A673 (cell line): ENCODE measurements around the gene ARHGAP12. TPM values are rescaled to one million over a fixed set of nuclear protein-coding genes. Genes with fewer than 3 reads are reported as not detected.

ENCODE experiments used
- BruUV-seq: library from RNA; stranded (reverse); fragments of 400-500 nt; replicated peaks from 2 replicates; lab custom pipeline; 2021; lab: Mats Ljungman, UMichigan
- CTCF ChIA-PET: fragments of 300-600 bp; sonication (Branson Sonifier 250); formaldehyde crosslinking; loops from one replicate; lab custom pipeline; 2022; ENCODE audit warnings: antibody characterized with exemption; lab: Charles Lee
- POLR2A ChIA-PET: fragments of 300-600 bp; sonication (Branson Sonifier 250); formaldehyde crosslinking; loops from one replicate; lab custom pipeline; 2022; ENCODE audit warnings: antibody characterized with exemption; ENCODE audit not compliant: low non-redundant PET; lab: Charles Lee
- DNase-seq: peaks from one replicate; pipeline ENCODE4 v3.0.0-alpha.2; 2015; ENCODE audit warnings: low spot score
- H3K27ac ChIP-seq: fragments of 200-600 bp; sonication (generic); 2 replicates; pipeline ENCODE4 v1.5.1; 2016; ENCODE audit warnings: mixed run types, low read depth, mild to moderate bottlenecking, mixed read lengths, antibody characterized with exemption, low read length; ENCODE audit not compliant: poor library complexity, severe bottlenecking
- H3K27me3 ChIP-seq: fragments of 200-600 bp; sonication (generic); replicated peaks from 2 replicates; pipeline ENCODE4 v1.6.1; 2017; ENCODE audit warnings: mixed run types, low read depth, mild to moderate bottlenecking, mixed read lengths, antibody characterized with exemption, low read length; ENCODE audit not compliant: insufficient read depth, poor library complexity
- H3K36me3 ChIP-seq: fragments of 200-600 bp; sonication (generic); 2 replicates; pipeline ENCODE4 v1.6.1; 2016; ENCODE audit warnings: mixed run types, mild to moderate bottlenecking, mixed read lengths, antibody characterized with exemption, low read length; ENCODE audit not compliant: insufficient read depth, poor library complexity, severe bottlenecking
- H3K4me1 ChIP-seq: fragments of 200-600 bp; sonication (generic); 2 replicates; pipeline ENCODE4 v1.6.1; 2017; ENCODE audit warnings: mixed run types, mild to moderate bottlenecking, mixed read lengths, antibody characterized with exemption, low read length; ENCODE audit not compliant: insufficient read depth, poor library complexity, severe bottlenecking
- H3K4me3 ChIP-seq: fragments of 200-600 bp; sonication (generic); 2 replicates; pipeline ENCODE4 v1.5.1; 2016; ENCODE audit warnings: low read depth, mixed run types, mild to moderate bottlenecking, mixed read lengths, low read length; ENCODE audit not compliant: poor library complexity, severe bottlenecking
- H3K9me3 ChIP-seq: fragments of 200-600 bp; sonication (generic); 2 replicates; pipeline ENCODE4 v1.6.1; 2016; ENCODE audit warnings: mixed run types, low read depth, mild to moderate bottlenecking, mixed read lengths, antibody characterized with exemption, low read length; ENCODE audit not compliant: poor library complexity, severe bottlenecking
- EZH2 ChIP-seq: fragments of 200-600 bp; sonication (generic); IDR thresholded peaks from 2 replicates; pipeline ENCODE4 v1.6.1; 2017; ENCODE audit warnings: borderline replicate concordance, low read depth, mild to moderate bottlenecking, mixed read lengths, antibody characterized with exemption, low read length; ENCODE audit not compliant: poor library complexity, severe bottlenecking
- intact Hi-C: fragments of 100-400 bp; cut with micrococcal nuclease; formaldehyde crosslinking; loops from one replicate; pipeline ENCODE4 v1.10.0; 2022; ENCODE audit not compliant: unreplicated experiment
- total RNA-seq: library from RNA; stranded (reverse); gene quantifications from 2 replicates; pipeline ENCODE4 v1.2.3, GENCODE V29; 2021
- TF ChIP-seq, protein P1 (sequence below): fragments of 300-800, 200-600 bp; sonication (generic); conservative IDR thresholded peaks from 2 replicates; pipeline ENCODE4 v1.5.1; 2017; ENCODE audit warnings: low read depth, mild to moderate bottlenecking, antibody characterized with exemption, low read length, moderate library complexity, mixed read lengths

The ARHGAP12 gene
- total RNA-seq, 1 experiment from 2014 or later, result 30.0 TPM

- BruUV-seq, result no TSS peak
- Histone ChIP-seq H3K4me3 (no peak overlapping the region), H3K36me3 (peaks cover 17% of the 10 kb centered on the region), H3K4me1 (no peaks in the 10 kb centered on the region), H3K9me3 (no peaks in the 10 kb centered on the region), H3K27ac (peak overlapping the region; percentile 43), H3K27me3 (no peaks in the 10 kb centered on the region)
- intact Hi-C loops, result loop anchor here (5.0 to 10.0 kb wide), 4 partner anchors 484 to 1084 kb away; no protein-coding TSS in a partner anchor
- DNase-seq, result peak; percentile 60
- TF ChIP-seq EZH2, result no peak
- TF ChIP-seq, protein P1, sequence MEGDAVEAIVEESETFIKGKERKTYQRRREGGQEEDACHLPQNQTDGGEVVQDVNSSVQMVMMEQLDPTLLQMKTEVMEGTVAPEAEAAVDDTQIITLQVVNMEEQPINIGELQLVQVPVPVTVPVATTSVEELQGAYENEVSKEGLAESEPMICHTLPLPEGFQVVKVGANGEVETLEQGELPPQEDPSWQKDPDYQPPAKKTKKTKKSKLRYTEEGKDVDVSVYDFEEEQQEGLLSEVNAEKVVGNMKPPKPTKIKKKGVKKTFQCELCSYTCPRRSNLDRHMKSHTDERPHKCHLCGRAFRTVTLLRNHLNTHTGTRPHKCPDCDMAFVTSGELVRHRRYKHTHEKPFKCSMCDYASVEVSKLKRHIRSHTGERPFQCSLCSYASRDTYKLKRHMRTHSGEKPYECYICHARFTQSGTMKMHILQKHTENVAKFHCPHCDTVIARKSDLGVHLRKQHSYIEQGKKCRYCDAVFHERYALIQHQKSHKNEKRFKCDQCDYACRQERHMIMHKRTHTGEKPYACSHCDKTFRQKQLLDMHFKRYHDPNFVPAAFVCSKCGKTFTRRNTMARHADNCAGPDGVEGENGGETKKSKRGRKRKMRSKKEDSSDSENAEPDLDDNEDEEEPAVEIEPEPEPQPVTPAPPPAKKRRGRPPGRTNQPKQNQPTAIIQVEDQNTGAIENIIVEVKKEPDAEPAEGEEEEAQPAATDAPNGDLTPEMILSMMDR, result peak; percentile 67
- CTCF ChIA-PET, result interaction anchor here (0.6 to 1.8 kb wide), 5 partner anchors 142 to 1083 kb away, joined by 3 to 11 read pairs (median 3); no protein-coding TSS in a partner anchor
- POLR2A ChIA-PET, result interaction anchor here (0.7 kb wide), 2 partner anchors 132 to 924 kb away, joined by 5 to 7 read pairs; no protein-coding TSS in a partner anchor
These were observed 120.1 kb downstream of the ARHGAP12 start for GRCh38 chr10:31808258-31809218.

DNA sequence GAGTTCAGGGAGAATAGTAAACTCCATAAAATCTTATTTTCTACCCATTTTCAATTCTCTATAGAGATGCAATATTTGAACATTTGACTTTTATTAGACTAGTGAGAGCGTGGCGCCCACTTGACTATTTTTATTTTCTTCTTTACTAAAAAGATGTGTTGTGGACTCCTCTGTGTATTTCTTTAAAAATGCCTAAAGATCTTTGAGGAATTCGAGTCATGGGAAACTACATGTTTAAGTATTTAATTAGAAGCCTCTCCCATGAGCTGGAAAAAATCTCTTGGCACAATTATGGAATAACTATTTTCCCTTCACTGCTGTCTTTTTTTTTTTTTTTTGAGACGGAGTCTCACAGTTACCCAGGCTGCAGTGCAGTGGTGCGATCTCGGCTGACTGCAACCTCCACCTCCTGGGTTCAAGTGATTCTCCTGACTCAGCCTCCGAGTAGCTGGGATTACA lies 124.2 kb downstream of the ARHGAP12 start:
- DNase-seq, result no peak
- Histone ChIP-seq H3K27me3 (no peaks in the 10 kb centered on the region), H3K4me3 (no peak overlapping the region), H3K9me3 (no peaks in the 10 kb centered on the region), H3K4me1 (no peaks in the 10 kb centered on the region), H3K36me3 (peaks cover 17% of the 10 kb centered on the region), H3K27ac (no peak overlapping the region)
- intact Hi-C loops, result loop anchor here (10.0 kb wide), 2 partner anchors 480 to 1080 kb away; no protein-coding TSS in a partner anchor
- TF ChIP-seq, protein P1, result no peak
- TF ChIP-seq EZH2, result no peak
- BruUV-seq, result no TSS peak
- POLR2A ChIA-PET, result no interaction called here
- CTCF ChIA-PET, result no interaction called here

DNA sequence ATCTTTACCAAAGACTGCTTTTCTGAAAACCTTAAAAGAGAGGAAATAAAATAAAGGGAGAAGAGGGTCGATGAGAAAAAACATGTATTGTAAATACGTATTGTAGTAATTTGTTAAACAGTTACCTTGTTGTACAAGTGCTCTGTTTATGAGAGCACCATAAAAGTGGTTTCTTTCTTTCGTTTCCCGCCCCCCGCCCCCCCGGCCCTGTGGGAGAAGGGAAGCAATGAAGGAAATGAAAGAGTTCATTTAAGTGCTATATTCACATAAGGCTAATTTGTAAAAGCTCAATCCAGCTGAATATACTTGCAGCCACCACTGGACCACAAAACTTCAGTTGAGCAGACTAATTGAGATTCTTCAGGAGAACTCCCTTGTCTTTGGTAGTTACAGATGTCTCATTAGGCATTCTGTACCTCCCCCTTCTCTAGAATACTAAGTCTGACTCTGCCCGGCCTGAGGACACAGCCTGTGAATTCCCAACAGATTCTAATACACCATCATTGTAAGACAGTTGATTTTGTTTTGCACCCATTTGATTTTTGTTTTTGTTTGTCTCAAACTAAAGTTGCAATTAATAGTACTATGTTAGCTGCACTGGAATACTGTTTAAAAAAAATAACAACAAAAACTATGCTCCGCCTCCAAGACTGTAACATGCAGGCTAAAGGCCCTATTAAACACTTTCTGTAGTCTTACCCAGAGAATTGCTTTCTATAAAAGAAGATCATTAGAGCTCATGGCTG lies 124.9 kb downstream of the ARHGAP12 start:
- DNase-seq, result no peak
- intact Hi-C loops, result loop anchor here (10.0 kb wide), 2 partner anchors 479 to 1079 kb away; no protein-coding TSS in a partner anchor
- TF ChIP-seq, protein P1, result no peak
- no peak for TF ChIP-seq EZH2
- ChIA-PET POLR2A (no interaction called here), CTCF (no interaction called here)
- H3K36me3 ChIP-seq, result peaks cover 12% of the 10 kb centered on the region
- no peak overlapping the region for H3K27ac ChIP-seq
- H3K27me3 ChIP-seq, result no peaks in the 10 kb centered on the region
- no peak overlapping the region for H3K4me3 ChIP-seq
- H3K4me1 ChIP-seq, result no peaks in the 10 kb centered on the region
- BruUV-seq, result no TSS peak
- H3K9me3 ChIP-seq, result no peaks in the 10 kb centered on the region
